ENCODE data around the gene ABCF1. TPM values are rescaled to one million over a fixed set of nuclear protein-coding genes. Genes with fewer than 3 reads are reported as not detected.

ABCF1 gene
- total RNA-seq, 2 experiments from 2014 or later: 86.9 to 88.0 TPM

DNA sequence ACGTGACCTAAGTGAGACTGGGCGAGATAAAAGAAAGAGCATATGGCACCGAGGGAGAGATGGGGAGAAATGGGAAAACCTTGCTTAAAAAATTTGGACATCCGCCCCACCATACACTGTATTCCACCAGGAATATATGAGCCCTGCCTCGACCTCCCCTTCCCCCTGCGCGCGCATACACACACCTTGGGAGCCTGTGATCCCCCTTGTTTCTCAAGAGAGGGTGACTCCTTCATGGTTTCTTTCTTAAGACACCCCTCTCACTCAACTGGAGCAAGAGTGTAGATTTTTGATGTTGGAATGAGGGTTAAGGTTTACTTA, 480 bp downstream of the ABCF1 start:
- H3K27me3 Mint-ChIP-seq: no peaks in the 10 kb centered on the region
- H3K4me1 Mint-ChIP-seq (ENCODE audit: low read depth): peaks cover 67% of the 10 kb centered on the region
- peak overlapping the region; percentile 86 for H3K4me3 Mint-ChIP-seq
- H3K36me3 Mint-ChIP-seq (ENCODE audit: low read depth): peaks cover 37% of the 10 kb centered on the region
- ChIA-PET CTCF (interaction anchor here (1.2 to 3.1 kb wide), 4 partner anchors 25 to 88 kb away, joined by 3 to 14 read pairs (median 9); no protein-coding TSS in a partner anchor), POLR2A (interaction anchor here (0.6 to 2.9 kb wide), 6 partner anchors 9 to 81 kb away, joined by 3 to 34 read pairs (median 6); partner anchors contain the start of genes GNL1, MRPS18B and PRR3)
- DNase-seq: no peak
- no peak for ATAC-seq
- peak overlapping the region; percentile 96 for H3K27ac Mint-ChIP-seq
- TF ChIP-seq, protein P1, sequence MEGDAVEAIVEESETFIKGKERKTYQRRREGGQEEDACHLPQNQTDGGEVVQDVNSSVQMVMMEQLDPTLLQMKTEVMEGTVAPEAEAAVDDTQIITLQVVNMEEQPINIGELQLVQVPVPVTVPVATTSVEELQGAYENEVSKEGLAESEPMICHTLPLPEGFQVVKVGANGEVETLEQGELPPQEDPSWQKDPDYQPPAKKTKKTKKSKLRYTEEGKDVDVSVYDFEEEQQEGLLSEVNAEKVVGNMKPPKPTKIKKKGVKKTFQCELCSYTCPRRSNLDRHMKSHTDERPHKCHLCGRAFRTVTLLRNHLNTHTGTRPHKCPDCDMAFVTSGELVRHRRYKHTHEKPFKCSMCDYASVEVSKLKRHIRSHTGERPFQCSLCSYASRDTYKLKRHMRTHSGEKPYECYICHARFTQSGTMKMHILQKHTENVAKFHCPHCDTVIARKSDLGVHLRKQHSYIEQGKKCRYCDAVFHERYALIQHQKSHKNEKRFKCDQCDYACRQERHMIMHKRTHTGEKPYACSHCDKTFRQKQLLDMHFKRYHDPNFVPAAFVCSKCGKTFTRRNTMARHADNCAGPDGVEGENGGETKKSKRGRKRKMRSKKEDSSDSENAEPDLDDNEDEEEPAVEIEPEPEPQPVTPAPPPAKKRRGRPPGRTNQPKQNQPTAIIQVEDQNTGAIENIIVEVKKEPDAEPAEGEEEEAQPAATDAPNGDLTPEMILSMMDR (IDR thresholded peaks at IDR 0.05): no peak
- intact Hi-C loops (cut with micrococcal nuclease): no loop called here
- no peaks in the 10 kb centered on the region for H3K9me3 Mint-ChIP-seq

- H3K4me3 Mint-ChIP-seq: peak overlapping the region; percentile 86
- peaks cover 69% of the 10 kb centered on the region for H3K4me1 Mint-ChIP-seq (ENCODE audit: low read depth)
- H3K9me3 Mint-ChIP-seq: no peaks in the 10 kb centered on the region
- no peak for ATAC-seq
- ChIA-PET CTCF (no interaction called here), POLR2A (interaction anchor here (1.1 kb wide), 1 partner anchor 20 kb away, joined by 4 read pairs; no protein-coding TSS in a partner anchor)
- no peaks in the 10 kb centered on the region for H3K27me3 Mint-ChIP-seq
- TF ChIP-seq, protein P1 (IDR thresholded peaks at IDR 0.05): no peak
- intact Hi-C loops (cut with micrococcal nuclease): no loop called here
- peak overlapping the region; percentile 96 for H3K27ac Mint-ChIP-seq
- peaks cover 41% of the 10 kb centered on the region for H3K36me3 Mint-ChIP-seq (ENCODE audit: low read depth)
- DNase-seq: no peak
Measured at GRCh38 chr6:30572148-30572547, 906 bp downstream of the ABCF1 start.

DNA sequence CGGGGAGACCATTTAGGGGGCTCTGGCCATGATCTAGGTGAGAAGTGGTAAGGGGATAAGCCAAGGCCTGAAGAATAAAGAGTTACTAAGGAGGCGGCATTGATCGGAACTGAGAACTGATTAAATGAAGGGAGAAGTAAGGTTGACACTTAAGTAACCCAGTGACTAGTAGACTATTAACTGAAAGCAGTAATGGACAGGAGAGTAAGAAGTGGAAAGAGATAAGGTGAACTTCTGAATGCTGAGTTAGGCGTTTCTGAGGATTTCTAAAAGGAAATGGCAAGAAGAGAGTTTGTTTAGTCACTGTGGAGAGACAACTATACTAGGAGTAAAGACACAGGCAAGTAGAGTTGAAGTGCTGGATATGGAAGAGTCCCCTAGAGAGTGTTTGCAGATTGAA, 1.9 kb downstream of the ABCF1 start:
- peak overlapping the region; percentile 57 for H3K27ac Mint-ChIP-seq
- intact Hi-C loops (cut with micrococcal nuclease): no loop called here
- no peaks in the 10 kb centered on the region for H3K9me3 Mint-ChIP-seq
- peaks cover 72% of the 10 kb centered on the region for H3K4me1 Mint-ChIP-seq (ENCODE audit: low read depth)
- peak overlapping the region; percentile 86 for H3K4me3 Mint-ChIP-seq
- ATAC-seq (no peak), DNase-seq (no peak)
- H3K36me3 Mint-ChIP-seq (ENCODE audit: low read depth): peaks cover 51% of the 10 kb centered on the region
- TF ChIP-seq, protein P1 (IDR thresholded peaks at IDR 0.05): no peak
- ChIA-PET CTCF (interaction anchor here (1.6 kb wide), 1 partner anchor 89 kb away, joined by 7 read pairs; no protein-coding TSS in a partner anchor), POLR2A (interaction anchor here (0.5 to 1.7 kb wide), 7 partner anchors 10 to 43 kb away, joined by 3 to 6 read pairs (median 3); no protein-coding TSS in a partner anchor)
- H3K27me3 Mint-ChIP-seq: no peaks in the 10 kb centered on the region

DNA sequence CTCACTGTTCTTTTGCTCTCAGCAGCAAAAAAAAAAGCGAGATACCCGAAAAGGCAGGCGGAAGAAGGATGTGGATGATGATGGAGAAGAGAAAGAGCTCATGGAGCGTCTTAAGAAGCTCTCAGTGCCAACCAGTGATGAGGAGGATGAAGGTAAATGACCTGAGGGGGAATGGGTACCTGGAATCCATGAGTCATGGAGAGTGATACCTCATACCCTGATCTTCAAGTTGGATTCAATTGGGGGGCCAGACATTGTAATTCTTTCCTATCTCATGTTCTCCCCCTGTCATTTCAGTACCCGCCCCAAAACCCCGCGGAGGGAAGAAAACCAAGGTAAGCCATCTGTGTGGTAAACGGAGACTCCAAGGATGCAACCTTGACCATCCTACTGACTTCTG, 6.8 kb downstream of the ABCF1 start:
- Mint-ChIP-seq H3K36me3 (ENCODE audit: low read depth) (peaks cover 68% of the 10 kb centered on the region), H3K4me1 (ENCODE audit: low read depth) (peaks cover 44% of the 10 kb centered on the region), H3K4me3 (no peak overlapping the region), H3K27me3 (no peaks in the 10 kb centered on the region), H3K9me3 (no peaks in the 10 kb centered on the region), H3K27ac (peak overlapping the region; percentile 9)
- POLR2A ChIA-PET: interaction anchor here (1.0 to 3.0 kb wide), 6 partner anchors 9 to 37 kb away, joined by 3 to 15 read pairs (median 6); no protein-coding TSS in a partner anchor
- TF ChIP-seq, protein P1 (IDR thresholded peaks at IDR 0.05): no peak
- DNase-seq (no peak), ATAC-seq (no peak)
- CTCF ChIA-PET: interaction anchor here (1.2 to 3.0 kb wide), 6 partner anchors 19 to 96 kb away, joined by 3 to 19 read pairs (median 4); no protein-coding TSS in a partner anchor
- intact Hi-C loops (cut with micrococcal nuclease): no loop called here

GRCh38 chr6:30583921-30584320, 12.7 kb downstream of the ABCF1 start:
- H3K4me3 Mint-ChIP-seq: no peak overlapping the region
- ATAC-seq (no peak), DNase-seq (no peak)
- H3K36me3 Mint-ChIP-seq (ENCODE audit: low read depth): peaks cover 70% of the 10 kb centered on the region
- ChIA-PET CTCF (interaction anchor here (1.2 to 4.0 kb wide), 2 partner anchors 13 to 42 kb away, joined by 6 to 22 read pairs; no protein-coding TSS in a partner anchor), POLR2A (interaction anchor here (1.7 to 7.3 kb wide), 4 partner anchors 10 to 26 kb away, joined by 5 to 75 read pairs (median 6); no protein-coding TSS in a partner anchor)
- H3K27ac Mint-ChIP-seq: no peak overlapping the region
- H3K9me3 Mint-ChIP-seq: no peaks in the 10 kb centered on the region
- H3K4me1 Mint-ChIP-seq (ENCODE audit: low read depth): peaks cover 2% of the 10 kb centered on the region
- TF ChIP-seq, protein P1 (IDR thresholded peaks at IDR 0.05): no peak
- intact Hi-C loops (cut with micrococcal nuclease): no loop called here
- H3K27me3 Mint-ChIP-seq: no peaks in the 10 kb centered on the region

Data from activated CD8-positive, alpha-beta T cell treated with anti-CD3 and anti-CD28 coated beads for 36 hours (primary cell).